Stimulated activated CD4-positive, alpha-beta T cell treated with anti-CD3 and anti-CD28 coated beads, Interleukin-4, amount 100 ng/mL, for 24 hours (primary cell): ENCODE data around the gene MGLL.

Experiments used
- DNase-seq: peaks from one replicate; pipeline ENCODE4 v3.0.0-alpha.2; 2020

Gene MGLL

DNA sequence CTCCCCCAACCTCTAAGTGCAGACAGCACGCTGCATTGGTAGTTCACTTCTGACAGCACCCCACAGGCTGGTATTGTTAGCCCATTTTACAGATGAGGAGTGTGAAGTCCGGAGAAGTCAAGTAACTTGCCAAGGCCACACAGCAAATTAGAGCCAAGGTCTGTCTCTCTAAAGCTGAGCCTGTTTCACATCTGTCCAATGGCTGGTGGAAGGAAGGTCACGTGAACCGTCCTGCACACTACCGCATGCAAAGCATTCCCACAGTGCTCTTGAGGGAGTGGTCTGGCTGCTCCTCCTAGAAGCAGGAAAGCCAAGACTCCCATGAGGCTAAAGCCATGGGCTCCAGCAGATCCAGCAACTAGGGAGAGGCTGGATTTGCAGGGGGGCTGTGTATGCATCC is 50.0 kb downstream of the MGLL start:
- no peak for DNase-seq

DNA sequence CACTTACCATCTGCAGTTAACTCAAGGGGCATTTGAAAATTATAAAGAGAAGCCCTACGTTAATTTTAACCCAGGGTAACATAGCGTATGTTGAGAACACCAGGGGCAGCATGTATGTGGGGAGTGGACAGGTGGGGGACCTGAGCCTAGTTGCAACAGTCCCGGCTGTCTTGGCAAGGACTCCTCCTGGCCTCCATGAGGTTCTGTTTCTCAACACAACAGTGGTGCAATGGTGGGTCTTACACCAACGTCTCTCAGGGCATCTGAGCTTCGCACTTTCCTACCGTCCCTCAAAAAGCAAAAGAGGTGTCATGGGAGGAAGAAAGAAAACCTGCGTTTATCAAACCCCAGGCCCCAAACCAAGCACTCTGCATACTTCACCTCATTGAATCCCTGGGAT is 50.6 kb downstream of the MGLL start:
- DNase-seq: no peak

DNA sequence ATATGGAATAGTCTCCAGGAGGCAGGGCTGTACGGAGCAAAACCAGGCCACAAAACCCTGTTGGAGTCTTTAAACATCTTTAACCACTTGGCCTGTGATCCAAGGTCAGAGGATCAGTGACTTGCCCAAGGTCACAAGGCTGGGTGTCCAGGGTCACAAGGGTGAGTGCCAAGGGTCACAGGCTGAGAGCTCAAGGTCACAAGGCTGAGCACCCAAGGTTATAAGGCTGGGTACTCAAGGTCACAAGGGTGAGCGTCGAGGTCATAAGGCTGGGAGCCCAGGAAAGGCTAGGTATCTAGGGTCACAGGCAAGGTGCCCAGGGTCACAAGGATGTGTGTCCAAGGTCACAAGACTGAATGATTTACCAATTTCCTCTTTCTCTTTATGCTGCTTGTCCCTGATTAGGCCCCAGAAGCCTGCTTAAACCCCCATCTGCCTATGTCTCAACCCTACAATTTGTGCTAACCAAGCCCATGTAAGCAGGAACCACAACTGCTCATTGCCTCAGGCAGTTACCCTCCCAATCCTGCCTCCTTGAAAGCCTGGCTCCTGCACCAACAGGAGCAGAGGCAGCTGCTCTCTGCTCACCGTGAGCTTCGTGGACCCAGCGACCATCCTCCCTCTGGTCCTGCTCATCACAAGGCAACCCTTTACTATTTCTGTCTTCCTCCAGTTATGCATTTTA is 51.5 kb downstream of the MGLL start:
- no peak for DNase-seq

DNA sequence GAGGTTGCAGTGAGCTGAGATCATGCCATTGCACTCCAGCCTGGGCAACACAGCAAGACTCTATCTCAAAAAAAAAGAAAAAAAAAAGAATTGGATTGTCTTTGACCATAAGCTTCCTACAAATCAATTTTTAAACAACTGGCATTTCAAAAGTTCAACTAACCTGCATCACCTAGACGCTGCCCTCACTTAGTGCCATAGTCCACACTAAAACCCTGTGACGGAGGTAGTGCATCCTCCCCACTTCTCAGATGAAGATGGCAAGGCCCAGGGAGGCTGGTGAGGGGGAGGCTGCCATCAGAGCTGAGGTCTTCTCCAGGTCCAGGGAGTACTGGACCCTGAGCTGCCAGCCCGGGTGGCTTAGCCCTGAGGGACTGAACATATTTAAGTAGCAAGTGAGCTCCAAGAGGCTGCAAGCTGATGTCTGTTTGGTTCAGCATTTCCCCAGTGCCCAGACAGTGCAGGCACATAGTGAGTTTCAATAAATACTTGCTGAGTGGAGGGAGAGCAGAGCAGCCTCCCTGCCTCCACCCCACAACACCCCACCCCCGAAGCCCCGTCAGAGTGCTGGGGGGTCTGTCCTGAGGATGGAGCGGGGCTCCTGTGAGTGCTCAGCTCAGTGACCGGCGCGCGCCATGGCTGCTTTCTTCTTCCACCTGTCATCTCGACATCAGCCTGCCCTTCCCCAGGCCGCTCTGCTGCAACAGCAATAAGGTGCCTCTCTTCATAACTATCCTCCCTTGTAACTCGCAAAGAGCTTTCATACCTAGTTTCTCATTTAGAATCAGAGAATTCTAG is 52.8 kb downstream of the MGLL start:
- no peak for DNase-seq

DNA sequence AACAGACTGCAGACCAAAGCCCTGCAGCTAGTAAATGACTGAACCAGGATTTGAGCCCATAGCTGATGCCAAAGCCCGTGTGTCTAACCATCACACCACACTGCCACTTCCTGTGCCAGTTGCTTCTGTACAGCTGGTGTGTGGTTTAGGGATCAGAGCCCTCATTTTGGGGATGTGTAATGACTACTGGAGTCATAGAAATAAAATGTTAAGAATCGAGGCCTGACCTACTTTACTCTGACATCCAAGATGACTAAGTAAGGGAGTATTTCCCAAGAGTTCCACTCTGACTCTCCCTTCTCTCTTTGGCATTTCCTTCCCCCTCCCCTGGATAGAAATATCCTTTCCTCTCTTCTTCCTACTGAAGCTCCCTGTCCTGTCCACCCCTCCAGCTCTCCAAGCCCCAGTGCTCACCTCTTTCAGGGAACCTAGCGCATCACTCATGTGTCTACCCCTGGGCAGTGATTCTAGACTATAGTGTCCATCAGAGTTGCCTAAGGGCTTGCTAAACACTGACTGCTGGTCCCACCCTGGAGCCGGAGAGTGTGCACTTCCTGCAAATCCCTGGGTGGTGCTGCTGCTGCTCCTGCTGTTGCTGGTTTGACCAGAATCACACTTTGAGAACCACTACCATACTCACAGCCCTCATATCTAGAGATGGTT is 53.8 kb downstream of the MGLL start:
- DNase-seq: no peak

DNA sequence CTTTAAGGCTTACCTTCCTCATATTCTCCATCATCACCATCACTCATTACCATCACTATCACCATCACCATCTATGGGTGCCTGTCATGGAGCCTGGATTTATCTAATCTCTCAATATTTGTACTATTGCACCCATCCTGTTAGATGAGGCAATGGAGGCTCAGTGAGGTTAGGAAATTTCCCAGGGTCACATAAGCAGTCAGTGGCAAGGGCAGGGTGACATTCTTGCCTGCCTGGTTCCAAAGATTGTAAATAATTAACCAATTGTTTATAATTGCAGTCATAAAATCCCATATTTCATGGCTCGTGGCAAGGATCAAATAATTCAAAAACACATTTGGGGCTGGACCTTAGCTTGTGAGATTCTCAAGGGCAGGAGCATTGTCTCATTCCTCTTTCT is 55.2 kb downstream of the MGLL start:
- no peak for DNase-seq

DNA sequence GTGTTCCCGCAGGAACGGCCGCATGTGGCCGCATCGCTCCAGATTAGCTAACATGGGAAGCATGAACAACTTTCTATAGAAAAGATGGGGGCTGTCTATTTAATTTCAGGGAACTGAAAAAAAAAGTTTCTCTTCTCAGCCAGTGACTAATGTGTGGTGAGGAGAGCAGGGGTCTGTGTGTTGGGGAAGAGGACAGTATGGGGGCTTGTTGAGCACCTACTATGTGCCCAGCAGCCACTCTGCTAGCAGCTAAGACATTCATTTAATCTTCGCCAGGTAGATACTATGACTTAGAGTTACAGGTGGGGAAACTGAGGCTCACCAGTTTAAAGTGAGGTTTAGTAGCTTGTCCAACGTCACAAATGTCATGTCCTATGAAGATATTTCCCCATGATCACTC is 56.6 kb downstream of the MGLL start:
- DNase-seq: no peak

DNA sequence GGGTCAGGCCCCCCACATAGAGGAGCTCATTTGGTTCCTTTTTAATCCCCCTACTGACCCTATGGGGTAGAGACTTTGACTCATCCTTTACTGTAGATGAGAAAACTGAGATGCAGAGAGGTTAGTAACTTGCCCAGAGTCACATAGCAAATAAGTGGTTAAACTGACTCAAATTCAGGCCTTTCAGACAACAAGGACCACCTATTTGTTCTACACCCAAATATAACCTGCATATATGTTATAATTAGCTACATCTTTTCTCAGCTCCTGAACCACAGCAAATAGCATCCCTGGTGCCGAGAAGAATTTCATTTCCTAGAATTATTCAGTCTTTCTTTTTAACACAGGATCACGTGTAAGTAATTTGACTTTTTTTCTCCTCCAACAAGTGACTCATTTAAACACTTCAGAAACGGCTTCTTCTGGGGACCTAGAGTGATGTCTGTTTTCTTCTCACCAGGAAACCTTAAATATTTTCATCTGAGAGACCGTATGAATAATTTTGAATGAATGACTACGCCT is 57.4 kb downstream of the MGLL start:
- DNase-seq: no peak

DNA sequence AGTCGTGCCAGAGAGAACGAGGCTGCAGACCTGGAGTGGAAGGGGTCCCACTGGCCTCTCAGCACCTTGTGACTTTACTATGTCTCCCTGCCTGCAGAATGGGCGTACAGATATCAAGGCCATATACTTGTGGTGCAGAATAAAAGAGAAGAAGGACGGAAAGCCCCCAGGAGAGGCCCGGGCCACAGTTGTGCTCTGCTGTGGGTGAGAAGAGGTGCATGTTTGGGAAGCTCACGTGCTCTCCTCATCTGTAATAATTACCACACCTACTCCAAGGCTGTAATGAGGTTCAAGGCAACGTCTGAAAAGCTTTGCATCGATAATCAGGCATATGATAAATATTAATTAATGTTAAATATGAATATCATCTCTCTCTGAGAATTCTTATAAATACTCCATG is 58.0 kb downstream of the MGLL start:
- no peak for DNase-seq

DNA sequence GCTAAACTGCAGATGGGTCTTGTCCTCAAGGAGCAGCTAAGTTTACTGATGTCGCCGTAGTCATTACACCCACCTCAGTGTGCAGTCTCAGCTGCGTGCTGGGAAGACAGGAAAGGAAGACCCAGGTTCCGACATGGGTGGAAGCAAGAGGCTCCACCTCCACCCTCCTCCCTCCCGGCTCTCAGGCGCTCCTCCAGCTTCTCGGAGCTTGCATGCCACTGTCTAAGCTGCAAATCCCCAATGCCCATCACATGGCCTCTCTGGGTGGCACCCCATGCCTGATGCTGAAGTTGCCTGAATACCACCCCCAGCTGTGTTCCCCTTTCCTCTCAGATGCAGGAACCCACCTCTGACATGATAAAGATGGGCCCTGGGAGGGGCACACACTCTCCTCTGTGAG is 58.5 kb downstream of the MGLL start:
- DNase-seq: no peak

DNA sequence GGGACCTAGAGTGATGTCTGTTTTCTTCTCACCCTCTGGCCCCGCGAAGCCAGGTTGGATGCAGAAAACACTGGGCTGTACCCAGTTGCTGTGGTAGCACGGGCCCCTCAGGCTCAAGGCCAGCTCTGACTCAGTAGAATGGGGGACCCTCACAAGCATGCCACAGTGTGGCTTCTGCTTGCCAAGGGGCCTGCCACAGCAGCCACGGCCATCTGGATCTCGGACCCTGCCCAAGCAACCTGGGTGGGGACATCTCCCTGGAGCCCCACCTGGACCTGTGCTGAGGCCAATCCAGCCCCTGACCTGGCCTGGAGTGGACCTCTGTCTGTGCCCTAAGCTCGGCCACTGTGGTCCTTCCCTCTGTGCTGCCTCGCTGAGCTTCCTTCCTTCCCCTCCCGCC is 59.0 kb downstream of the MGLL start:
- no peak for DNase-seq

DNA sequence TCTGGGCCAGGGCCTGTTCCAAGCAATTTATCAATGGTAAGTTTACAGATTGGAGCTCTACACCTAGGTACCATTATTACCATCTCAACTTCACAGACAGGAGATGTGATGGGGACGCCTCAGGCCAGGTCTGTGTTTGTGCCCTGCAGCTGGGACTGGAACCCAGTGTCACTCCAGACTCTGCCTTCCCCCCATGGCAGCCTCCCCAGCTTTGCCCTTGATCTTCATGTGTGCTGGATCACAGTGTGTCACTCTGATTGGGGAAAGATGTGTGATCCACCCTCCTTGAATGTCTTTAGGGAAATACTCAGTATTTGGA is 59.6 kb downstream of the MGLL start:
- DNase-seq: no peak

DNA sequence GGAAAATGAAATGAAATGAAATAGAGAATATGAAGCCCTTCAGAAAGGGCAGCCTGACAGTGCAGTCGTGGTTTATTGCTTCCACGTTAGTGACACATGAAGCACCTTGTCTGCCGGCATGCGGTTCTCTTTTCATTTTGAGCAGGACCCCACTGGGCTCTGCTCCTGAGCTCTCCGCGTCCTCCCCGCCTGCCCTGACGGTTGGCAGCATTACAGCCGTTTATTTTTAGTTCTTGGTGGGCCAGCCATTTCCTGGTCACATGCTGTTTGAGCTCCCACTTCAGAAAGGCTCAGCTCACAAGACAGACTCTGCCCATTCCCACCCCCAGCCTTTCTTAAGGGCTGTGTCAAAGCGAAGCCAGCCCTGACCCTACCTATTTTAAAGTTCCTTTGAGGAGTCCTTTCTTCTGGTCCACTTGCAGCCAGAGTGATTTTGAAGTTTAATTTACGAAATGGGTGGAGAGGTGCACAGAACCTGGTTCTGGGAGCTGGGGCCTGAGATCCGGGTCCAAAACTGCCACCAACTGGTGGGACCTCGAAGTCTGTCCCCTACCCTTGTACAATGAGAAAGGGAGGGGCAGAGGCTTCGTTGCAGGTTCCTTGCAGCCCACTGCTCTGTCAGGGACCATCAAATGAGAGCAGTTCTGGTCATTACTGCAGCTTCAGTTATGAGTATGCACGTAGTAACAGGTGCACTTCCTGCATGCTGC is 60.1 kb downstream of the MGLL start:
- DNase-seq: no peak

DNA sequence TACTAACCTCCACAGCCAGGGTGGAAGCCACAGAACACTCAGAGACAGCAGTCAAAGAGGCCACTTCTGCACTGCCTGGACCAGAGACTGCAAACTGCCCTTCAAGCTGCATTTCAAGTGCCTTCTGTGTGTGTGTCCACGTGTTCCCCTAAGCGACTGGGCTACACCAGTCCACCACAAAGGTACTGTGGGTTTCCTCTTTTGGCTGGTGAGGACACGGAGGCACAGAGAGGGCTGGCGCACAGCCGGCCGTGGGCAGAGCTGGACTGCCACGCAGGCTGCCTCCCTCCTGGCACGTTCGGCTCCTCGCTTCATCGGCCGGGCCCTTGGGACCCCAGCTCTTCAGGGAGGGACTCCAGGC is 60.9 kb downstream of the MGLL start:
- no peak for DNase-seq

DNA sequence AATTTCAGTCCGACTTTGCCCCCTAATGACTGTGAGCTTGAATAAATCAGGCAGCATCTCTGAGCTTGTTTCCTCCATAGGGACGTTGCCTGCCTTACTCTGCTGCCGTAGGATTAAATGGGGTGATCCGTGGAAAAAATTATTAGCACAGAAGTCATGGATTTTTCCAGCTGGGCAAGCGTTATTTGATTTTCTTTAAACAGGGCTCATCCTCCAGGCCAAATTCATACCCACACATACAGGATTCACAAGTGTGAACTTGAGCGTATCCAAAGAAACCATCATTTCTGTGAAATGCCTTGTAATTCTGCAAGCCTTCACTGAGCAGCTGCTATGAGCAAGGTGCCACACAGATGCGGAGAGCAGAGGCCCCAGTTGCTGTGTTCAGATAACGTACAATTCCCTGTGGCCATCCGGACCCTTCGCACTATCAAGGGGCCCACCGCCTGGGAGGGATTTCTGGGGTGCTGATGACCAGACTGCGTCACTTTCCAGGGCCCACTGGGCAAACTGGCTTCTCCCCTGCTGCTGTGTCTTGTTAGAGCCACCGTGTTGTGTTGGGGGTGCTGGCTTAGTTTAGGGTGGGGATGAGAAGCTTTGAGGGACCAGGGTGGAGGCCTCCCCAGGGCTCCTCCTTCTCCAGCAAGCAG is 61.4 kb downstream of the MGLL start:
- no peak for DNase-seq

DNA sequence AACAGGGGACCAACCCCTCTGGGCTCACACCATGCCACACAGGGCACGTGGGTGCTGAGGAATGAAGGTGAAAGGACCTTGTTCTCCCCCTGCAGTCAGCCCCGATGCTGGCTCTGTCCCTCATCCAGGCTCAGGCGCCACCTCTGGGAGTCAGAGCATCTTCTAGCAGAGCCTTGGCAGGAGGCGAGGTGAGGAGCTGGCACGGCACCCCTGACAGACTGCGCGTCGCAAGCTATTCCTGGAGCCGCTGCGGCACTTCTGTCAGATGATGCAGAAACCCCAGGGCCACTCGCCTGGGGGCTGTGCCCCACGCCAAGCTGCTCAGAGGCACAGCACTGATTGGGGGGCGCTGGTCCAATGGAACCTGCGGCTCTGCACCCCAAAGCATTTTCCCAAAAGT is 62.0 kb downstream of the MGLL start:
- DNase-seq: no peak

DNA sequence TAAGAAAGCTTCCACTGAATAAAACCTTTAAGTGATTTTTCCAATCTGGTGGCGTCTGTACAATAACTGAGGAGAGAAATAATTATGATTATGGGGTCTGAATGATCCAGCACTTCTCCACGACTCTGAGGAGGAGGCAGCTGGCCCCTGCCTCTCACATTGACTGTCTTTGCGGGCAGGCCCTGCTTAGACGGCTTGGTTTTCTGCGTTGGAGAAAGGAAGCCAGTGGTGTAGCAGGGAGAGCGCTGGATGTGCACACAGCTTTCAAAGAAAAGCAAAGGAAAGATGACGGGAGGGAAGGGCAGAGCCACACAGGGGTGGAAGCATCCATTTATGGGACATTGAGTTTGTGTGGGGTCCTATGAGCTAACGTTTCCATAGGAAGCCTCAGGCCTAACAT is 62.5 kb downstream of the MGLL start:
- DNase-seq: no peak

DNA sequence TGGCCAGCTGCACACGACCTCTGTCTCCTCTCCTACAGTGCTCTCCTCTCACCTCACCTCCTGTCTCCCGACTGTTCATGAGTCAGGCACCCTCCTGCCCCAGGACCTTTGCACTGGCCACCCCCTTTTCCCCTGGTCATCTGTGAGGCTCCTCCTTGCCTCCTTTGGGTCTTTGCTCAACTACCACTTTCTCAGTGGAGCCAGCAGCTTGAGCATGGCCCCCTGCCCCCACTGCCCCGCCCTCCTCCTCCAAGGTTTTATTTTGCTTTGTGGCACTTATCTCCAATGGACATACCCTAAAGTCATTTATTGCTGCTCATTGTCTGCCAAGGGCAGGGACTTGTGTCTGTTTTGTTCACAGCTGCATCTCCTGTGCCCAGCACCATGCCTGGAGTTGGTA is 64.3 kb downstream of the MGLL start:
- DNase-seq: no peak

DNA sequence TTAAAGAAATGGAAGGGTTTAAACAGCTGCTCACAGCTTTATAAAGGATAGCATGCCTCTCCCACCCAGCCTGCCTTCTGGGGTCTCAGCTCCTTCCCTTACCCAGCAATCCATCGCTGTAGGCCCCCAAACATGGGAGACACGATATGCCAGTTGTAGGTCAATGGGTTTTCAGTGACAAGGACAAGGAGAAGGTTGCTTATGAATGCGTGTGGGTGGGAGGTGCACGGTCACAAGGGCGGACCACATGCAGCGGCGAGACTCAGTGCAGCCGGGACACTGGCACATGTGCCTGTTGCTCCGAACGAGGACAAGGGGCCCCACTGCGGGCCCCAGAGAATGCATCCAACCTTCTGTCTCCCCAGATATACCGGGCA is 67.0 kb downstream of the MGLL start:
- DNase-seq: no peak

DNA sequence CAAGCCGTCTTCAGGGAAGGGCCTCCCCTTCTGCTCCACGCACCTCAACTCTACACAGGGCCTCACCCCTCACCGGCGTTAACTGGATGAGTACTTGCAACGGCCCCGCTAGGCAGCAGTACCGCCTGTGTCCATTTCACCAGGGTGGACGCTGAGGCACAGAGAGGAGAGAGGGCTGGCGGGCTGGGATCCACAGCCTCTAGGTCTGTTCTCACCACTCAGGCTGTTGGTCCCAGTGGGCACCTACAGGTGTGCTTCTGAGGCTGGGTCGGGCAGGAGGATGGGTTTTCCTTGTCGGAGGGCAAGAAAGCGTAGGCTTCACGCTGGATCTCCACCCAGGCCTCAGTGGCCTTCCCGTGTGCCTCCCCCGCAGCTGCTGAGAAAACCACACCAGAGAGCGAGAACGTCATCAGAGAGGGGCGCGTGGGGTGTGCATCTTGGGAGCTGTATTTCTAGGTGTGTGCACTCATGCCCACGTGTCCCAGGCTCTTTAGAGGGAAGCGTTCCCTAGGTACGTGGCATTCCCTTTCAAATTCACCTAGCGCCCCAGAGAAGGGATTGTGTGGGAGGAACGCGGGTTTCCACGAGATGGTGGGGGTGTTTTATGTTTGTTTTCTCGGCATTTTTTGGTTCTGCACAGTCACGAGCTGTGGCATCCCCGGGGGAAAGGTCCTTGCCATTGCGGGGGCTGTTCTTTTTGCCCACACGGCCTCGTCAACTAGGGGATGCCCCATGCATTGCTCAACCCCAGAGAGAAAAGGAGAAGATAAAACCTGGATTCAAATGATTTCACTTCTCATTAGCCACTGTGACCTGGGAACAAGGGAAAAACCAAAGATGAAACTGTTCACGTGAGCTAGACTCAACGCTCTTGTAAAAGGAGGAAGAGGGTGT is 67.7 kb downstream of the MGLL start:
- peak; percentile 34 for DNase-seq

DNA sequence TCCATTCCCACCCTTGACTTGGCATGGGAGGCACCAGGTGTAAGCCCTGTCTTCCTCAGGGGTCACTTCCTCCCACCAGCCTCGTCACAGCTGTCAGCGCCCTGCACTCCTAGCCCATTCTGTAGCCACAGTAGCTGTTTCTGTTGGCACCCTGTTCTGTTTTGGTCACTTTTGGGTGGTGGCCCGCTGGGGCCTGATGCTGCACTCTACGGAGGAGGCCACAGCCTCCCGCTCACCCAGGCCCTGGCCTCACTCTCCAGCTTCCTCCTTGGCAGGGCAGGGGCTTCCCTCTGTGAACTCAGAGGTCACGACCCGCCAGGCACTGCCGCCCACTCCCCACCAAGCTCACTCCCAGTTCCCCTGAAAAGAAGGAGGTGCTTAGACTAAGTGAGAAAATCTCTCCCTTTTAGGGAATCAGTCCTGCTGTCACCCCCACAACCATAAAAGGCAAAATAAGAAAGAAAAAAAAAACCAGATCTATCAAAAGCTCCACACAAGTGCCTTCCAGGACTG is 68.4 kb downstream of the MGLL start:
- DNase-seq: no peak

DNA sequence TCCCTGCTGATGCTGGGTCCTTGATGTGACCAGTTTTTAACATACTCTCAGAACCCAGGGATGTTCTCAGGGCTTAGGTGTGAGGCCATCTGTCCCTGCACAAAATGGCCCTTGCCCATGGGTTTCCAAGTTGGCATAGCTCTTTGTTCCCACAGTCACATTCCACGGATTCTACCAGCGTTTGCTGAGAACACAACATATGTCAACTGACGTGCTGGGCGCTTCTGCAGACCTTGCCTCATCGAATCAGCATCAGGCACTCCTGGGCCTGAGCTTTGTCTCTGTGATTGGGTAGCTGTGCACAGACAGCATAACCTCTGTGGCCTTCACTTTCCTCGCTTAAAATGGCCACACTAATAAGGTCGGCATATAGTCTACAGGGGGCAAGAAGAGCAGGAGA is 69.0 kb downstream of the MGLL start:
- no peak for DNase-seq
